HFFc6 (cell line): ENCODE measurements around the gene PLEKHH1. TPM values are rescaled to one million over a fixed set of nuclear protein-coding genes. Genes with fewer than 3 reads are reported as not detected.

Experiments used
- DNase-seq: peaks from one replicate; pipeline ENCODE4 v3.0.0-alpha.2; 2018
- H3K27ac Mint-ChIP-seq: 2 replicates; pipeline ENCODE4 v1.8.0; 2020; ENCODE audit warnings: mild to moderate bottlenecking, mixed read lengths
- H3K27me3 Mint-ChIP-seq: 2 replicates; pipeline ENCODE4 v1.8.0; 2021; ENCODE audit warnings: mild to moderate bottlenecking, moderate library complexity, mixed read lengths; ENCODE audit not compliant: insufficient read depth
- H3K36me3 Mint-ChIP-seq: 2 replicates; pipeline ENCODE4 v1.8.0; 2021; ENCODE audit warnings: low read depth, mixed read lengths
- H3K4me1 Mint-ChIP-seq: 2 replicates; pipeline ENCODE4 v1.8.0; 2020; ENCODE audit warnings: low read depth, mixed read lengths
- H3K4me3 Mint-ChIP-seq: 2 replicates; pipeline ENCODE4 v1.8.0; 2020; ENCODE audit warnings: mild to moderate bottlenecking, moderate library complexity, mixed read lengths
- H3K9me3 Mint-ChIP-seq: 2 replicates; pipeline ENCODE4 v1.8.0; 2020; ENCODE audit warnings: mild to moderate bottlenecking, mixed read lengths
- CTCF ChIP-seq: fragments of 200-600 bp; sonication (generic); IDR thresholded peaks from 2 replicates; pipeline ENCODE4 v1.5.0; 2021; ENCODE audit warnings: antibody characterized with exemption, mild to moderate bottlenecking
- total RNA-seq, 6 experiments: library from RNA; stranded (reverse); fragmentation: NEBNext Ultra II Directional; extraction: Animal tissue kit (Norgen Biotek cat#: 25700); gene quantifications; 2 replicates in 1 of 6; 3 replicates in 5 of 6; pipeline ENCODE4 v1.2.3, GENCODE V29; 2021

PLEKHH1 gene
- total RNA-seq, 6 experiments from 2014 or later = 0.10 to 0.28 (median 0.19) TPM

DNA sequence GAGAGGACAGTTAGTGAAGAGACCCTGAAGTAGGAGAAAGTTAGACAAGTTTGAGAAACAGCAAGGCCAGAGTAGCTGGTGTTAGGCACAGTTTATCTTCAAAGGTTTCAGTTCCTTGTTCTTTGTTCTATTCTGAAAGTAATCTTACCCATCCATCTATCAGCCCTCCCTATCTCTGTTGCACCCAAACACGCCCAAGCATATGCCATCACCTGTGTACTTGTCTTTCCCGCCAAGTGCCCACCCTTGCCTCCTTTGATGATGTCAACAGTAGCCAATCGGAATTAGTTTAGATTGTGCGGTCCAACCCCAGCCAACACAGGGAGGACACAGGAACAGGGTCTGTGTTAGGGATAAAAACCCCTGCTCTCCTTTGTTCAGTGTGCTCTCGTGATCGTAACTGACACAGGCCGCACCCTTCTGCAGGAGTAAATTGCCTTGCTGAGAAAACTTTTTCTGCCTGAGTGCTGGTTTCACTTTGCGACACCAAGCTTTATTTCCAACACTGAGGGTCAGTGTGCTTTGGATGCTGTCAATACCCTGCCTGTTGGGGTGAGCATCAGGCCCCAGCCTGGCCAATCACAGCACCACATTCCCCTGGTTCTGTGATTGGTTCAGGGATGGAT lies 39.9 kb upstream of the PLEKHH1 start:
- no peak for DNase-seq
- Mint-ChIP-seq H3K9me3 (peaks cover 24% of the 10 kb centered on the region), H3K27me3 (peaks cover 42% of the 10 kb centered on the region), H3K4me1 (no peaks in the 10 kb centered on the region), H3K36me3 (peaks cover 8% of the 10 kb centered on the region), H3K27ac (no peak overlapping the region), H3K4me3 (no peak overlapping the region)
- no peak for TF ChIP-seq CTCF

DNA sequence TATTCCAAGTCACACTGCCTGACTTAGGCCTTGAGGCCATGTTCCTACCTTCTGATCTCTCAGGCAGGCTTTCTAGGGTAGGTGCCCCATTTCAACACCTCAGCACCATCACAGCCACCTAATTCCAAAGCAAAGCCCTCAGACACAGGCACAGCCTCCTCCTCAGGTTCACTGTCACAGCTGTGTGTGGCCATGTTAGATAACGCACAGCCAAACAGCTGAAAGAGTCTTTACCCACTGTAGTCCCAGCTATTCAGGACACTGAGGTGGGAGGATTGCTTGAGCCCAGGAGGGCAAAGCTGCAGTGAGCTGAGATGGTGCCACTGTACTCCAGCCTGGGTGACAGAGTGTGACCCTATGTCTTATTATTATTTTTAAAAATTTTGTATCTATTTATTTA lies 37.3 kb upstream of the PLEKHH1 start:
- Mint-ChIP-seq H3K27me3 (peaks cover 43% of the 10 kb centered on the region), H3K9me3 (peaks cover 24% of the 10 kb centered on the region), H3K36me3 (peaks cover 8% of the 10 kb centered on the region), H3K27ac (no peak overlapping the region), H3K4me1 (no peaks in the 10 kb centered on the region), H3K4me3 (no peak overlapping the region)
- DNase-seq = no peak
- TF ChIP-seq CTCF = no peak

GRCh38 chr14:67497216-67497615 lies 35.9 kb upstream of the PLEKHH1 start:
- Mint-ChIP-seq H3K27me3 (peaks cover 34% of the 10 kb centered on the region), H3K36me3 (peaks cover 8% of the 10 kb centered on the region), H3K4me3 (no peak overlapping the region), H3K9me3 (peaks cover 24% of the 10 kb centered on the region), H3K4me1 (no peaks in the 10 kb centered on the region), H3K27ac (no peak overlapping the region)
- DNase-seq = no peak
- TF ChIP-seq CTCF = no peak

DNA sequence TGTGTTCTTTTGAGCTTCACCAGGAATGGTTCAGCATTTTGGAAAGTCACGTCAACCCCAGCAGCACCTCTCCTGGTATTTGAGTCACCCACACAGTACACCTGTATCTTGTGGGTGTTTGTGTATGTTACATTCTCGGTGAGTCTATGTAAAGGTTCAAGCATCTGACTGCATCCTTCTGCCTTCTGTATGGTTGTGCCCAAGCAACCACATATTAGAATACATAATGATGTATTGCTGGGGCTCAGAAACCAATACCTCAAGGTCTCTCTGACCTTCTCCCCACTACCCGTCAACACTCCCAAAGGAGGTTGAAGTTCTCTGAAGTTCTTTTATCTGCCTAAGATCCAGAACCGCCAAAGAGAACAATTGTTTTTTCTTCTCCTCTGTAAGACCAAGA lies 35.4 kb upstream of the PLEKHH1 start:
- H3K36me3 Mint-ChIP-seq = peaks cover 7% of the 10 kb centered on the region

GRCh38 chr14:67500981-67501380 lies 32.1 kb upstream of the PLEKHH1 start:
- Mint-ChIP-seq H3K27ac (no peak overlapping the region), H3K36me3 (no peaks in the 10 kb centered on the region), H3K4me1 (no peaks in the 10 kb centered on the region), H3K9me3 (no peaks in the 10 kb centered on the region), H3K4me3 (no peak overlapping the region), H3K27me3 (peaks cover 25% of the 10 kb centered on the region)
- DNase-seq = no peak
- TF ChIP-seq CTCF = no peak

More for the DNA sequence above, 35.4 kb upstream of the PLEKHH1 start:
- H3K4me3 Mint-ChIP-seq = no peak overlapping the region
- H3K27me3 Mint-ChIP-seq = peaks cover 31% of the 10 kb centered on the region
- no peak overlapping the region for H3K27ac Mint-ChIP-seq
- DNase-seq = no peak
- no peak for TF ChIP-seq CTCF
- peaks cover 21% of the 10 kb centered on the region for H3K9me3 Mint-ChIP-seq
- no peaks in the 10 kb centered on the region for H3K4me1 Mint-ChIP-seq
